ENCODE results near the gene GREM2. TPM values are rescaled to one million over a fixed set of nuclear protein-coding genes. Genes with fewer than 3 reads are reported as not detected.
A peak's percentile ranks its signal among the peaks of the same experiment; 100 is the strongest.

The GREM2 gene
- polyA plus RNA-seq, 1 donor, result 2.3 TPM

- no peak for DNase-seq
These were observed 56.4 kb downstream of the GREM2 start for GRCh38 chr1:240555524-240555923.

- no peak for DNase-seq
These were observed 58.6 kb downstream of the GREM2 start for GRCh38 chr1:240553351-240553750.

- DNase-seq, result no peak
These were observed 72.1 kb downstream of the GREM2 start for GRCh38 chr1:240539769-240540414.

- DNase-seq, result peak; percentile 25
These were observed 73.1 kb downstream of the GREM2 start for GRCh38 chr1:240538776-240539430.

GRCh38 chr1:240533154-240533780, 78.7 kb downstream of the GREM2 start:
- DNase-seq, result no peak

- no peak for DNase-seq
These were observed 83.4 kb downstream of the GREM2 start for GRCh38 chr1:240528591-240528990.

GRCh38 chr1:240527086-240527485, 84.9 kb downstream of the GREM2 start:
- no peak for DNase-seq

- DNase-seq, result no peak
These were observed 85.6 kb downstream of the GREM2 start for GRCh38 chr1:240526312-240526711.

GRCh38 chr1:240524356-240525069, 87.4 kb downstream of the GREM2 start:
- DNase-seq, result no peak

- no peak for DNase-seq
These were observed 89.7 kb downstream of the GREM2 start for GRCh38 chr1:240522122-240522822.

- DNase-seq, result no peak
These were observed 94.1 kb downstream of the GREM2 start for GRCh38 chr1:240517891-240518290.

- DNase-seq, result no peak
These were observed 95.9 kb downstream of the GREM2 start for GRCh38 chr1:240516069-240516468.

GRCh38 chr1:240515505-240515904, 96.5 kb downstream of the GREM2 start:
- DNase-seq, result no peak

- no peak for DNase-seq
These were observed 100.2 kb downstream of the GREM2 start for GRCh38 chr1:240511789-240512188.

- DNase-seq, result no peak
These were observed 103.0 kb downstream of the GREM2 start for GRCh38 chr1:240508950-240509349.

- no peak for DNase-seq
These were observed 103.8 kb downstream of the GREM2 start for GRCh38 chr1:240508201-240508600.

GRCh38 chr1:240506176-240506575, 105.8 kb downstream of the GREM2 start:
- no peak for DNase-seq

GRCh38 chr1:240503558-240503957, 108.4 kb downstream of the GREM2 start:
- DNase-seq, result no peak

GRCh38 chr1:240503036-240503435, 108.9 kb downstream of the GREM2 start:
- DNase-seq, result no peak

- DNase-seq, result no peak
These were observed 110.8 kb downstream of the GREM2 start for GRCh38 chr1:240501115-240501514.

GRCh38 chr1:240500647-240501046, 111.3 kb downstream of the GREM2 start:
- no peak for DNase-seq

GRCh38 chr1:240499012-240499411, 112.9 kb downstream of the GREM2 start:
- no peak for DNase-seq

GRCh38 chr1:240498335-240498734, 113.6 kb downstream of the GREM2 start:
- no peak for DNase-seq
